HepG2 (cell line): Measurements from ENCODE around the gene TMEM229B. TPM values are rescaled to one million over a fixed set of nuclear protein-coding genes. Genes with fewer than 3 reads are reported as not detected.
A peak's percentile ranks its signal among the peaks of the same experiment; 100 is the strongest.

Experiments
- HNRNPL ChIP-seq: fragments of 200-400 bp; formaldehyde crosslinking; IDR thresholded peaks from 2 replicates; pipeline ENCODE4 v1.6.1; 2017; ENCODE audit warnings: mild to moderate bottlenecking, low read depth, low read length
- KMT2A ChIP-seq: sonication (generic); formaldehyde crosslinking; IDR thresholded peaks from 2 replicates; pipeline ENCODE4 v1.4.0; 2020; ENCODE audit warnings: missing genetic modification reagents
- NAIF1 ChIP-seq: sonication (generic); formaldehyde crosslinking; IDR thresholded peaks from 2 replicates; pipeline ENCODE4 v1.5.0; 2020; ENCODE audit warnings: mild to moderate bottlenecking, missing genetic modification reagents, borderline replicate concordance
- REXO4 ChIP-seq: sonication (generic); formaldehyde crosslinking; IDR thresholded peaks from 2 replicates; pipeline ENCODE4 v1.8.0; 2022; ENCODE audit warnings: missing genetic modification reagents, mild to moderate bottlenecking, borderline replicate concordance
- ZBTB2 ChIP-seq: sonication (generic); formaldehyde crosslinking; IDR thresholded peaks from 2 replicates; pipeline ENCODE4 v1.8.0; 2022; ENCODE audit warnings: low read depth, missing genetic modification reagents
- ZNF574 ChIP-seq: sonication (generic); formaldehyde crosslinking; IDR thresholded peaks from 2 replicates; pipeline ENCODE4 v1.4.0; 2020; ENCODE audit warnings: missing genetic modification reagents
- ZNF687 ChIP-seq: sonication (generic); formaldehyde crosslinking; IDR thresholded peaks from 2 replicates; pipeline ENCODE4 v1.5.1; 2020; ENCODE audit warnings: mild to moderate bottlenecking, missing genetic modification reagents, moderate library complexity
- ZNF878 ChIP-seq: sonication (generic); formaldehyde crosslinking; IDR thresholded peaks from 2 replicates; pipeline ENCODE4 v1.8.1; 2023; ENCODE audit warnings: mild to moderate bottlenecking, missing genetic modification reagents, moderate library complexity
- polyA plus RNA-seq, 8 experiments: library from polyadenylated mRNA; depleted of rRNA in 3 of 8; stranded (reverse) in 7 of 8; unstranded in 1 of 8; fragments of >200 nt; fragmentation: Illumina TruSeq in 4 of 8; extraction: Trizol in 4 of 8; gene quantifications; 2 replicates each; pipeline versions ENCODE4 v1.2.1 to v1.2.3, GENCODE V29; 2011 to 2016; ENCODE audit warnings: low read depth in 4 of 8, missing spikeins in 1 of 8, mixed read lengths in 1 of 8; ENCODE audit not compliant: insufficient read depth in 1 of 8
- total RNA-seq, 5 experiments: library from RNA; depleted of rRNA; stranded (reverse); fragments of >200 nt; fragmentation: Illumina TruSeq; extraction: Trizol; gene quantifications; 2 replicates each; pipeline ENCODE4 v1.2.3, GENCODE V29; 2016; ENCODE audit warnings: low read depth in 1 of 5

The TMEM229B gene
- total and polyA plus RNA-seq, 2 of the 13 experiments (the other 11 are each of a cell fraction or from before 2014, with no cell fraction given): 0.69 to 1.1 TPM

- peak; percentile 36; the same call in 1 of the 2 replicates for TF ChIP-seq ZBTB2 (CRISPR knock-in tag)
- TF ChIP-seq REXO4 (CRISPR knock-in tag): no peak
- peak; percentile 3 for TF ChIP-seq ZNF687 (CRISPR knock-in tag)
- no peak for TF ChIP-seq NAIF1 (CRISPR knock-in tag)
- TF ChIP-seq KMT2A (CRISPR knock-in tag): 0 out of 2 replicates have a peak, but pooled peaks have one; percentile 37
- TF ChIP-seq HNRNPL: 0 out of 2 replicates have a peak, but pooled peaks have one; percentile 43
- TF ChIP-seq ZNF574 (CRISPR knock-in tag): no peak
- no peak for TF ChIP-seq ZNF878 (CRISPR knock-in tag)
- TF ChIP-seq, all 625 proteins: peak for 12
These were observed 26.3 kb upstream of the TMEM229B start (continued) for GRCh38 chr14:67514650-67515385.
